ENCODE data around the gene DDX4.

DNA sequence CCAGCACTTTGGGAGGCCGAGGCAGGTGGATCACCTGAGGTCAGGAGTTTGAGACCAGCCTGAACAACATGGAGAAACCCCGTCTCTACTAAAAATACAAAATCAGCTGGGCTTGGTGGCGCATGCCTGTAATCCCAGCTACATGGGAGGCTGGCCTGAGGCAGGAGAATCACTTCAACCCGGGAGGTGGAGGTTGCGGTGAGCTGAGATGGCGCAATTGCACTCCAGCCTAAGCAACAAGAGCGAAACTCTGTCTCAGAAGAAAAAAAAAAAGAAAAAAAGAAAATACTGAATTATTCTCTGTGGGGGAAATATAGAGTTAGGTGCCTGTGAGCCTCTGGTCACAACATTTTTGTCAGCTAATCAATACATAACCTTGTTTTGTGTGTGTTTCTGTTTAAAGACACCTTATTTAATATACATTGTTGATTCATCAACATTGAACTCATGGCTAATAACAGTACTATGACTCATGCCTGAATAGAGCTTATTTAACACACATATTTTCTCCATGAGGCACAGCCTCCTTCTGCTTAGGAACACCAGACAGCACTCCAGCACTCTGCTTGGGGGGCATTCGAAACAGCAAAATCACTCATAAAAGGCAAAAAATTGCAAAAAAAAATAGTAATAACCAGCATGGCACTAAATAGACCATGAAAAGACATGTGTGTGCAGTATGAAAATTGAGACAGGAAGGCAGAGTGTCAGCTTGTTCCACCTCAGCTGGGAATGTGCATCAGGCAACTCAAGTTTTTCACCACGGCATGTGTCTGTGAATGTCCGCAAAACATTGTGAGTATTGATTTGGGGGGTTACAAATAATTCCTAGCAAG is 113.2 kb downstream of the DDX4 start, which contains the start of gene IL31RA:
- TF ChIP-seq SAFB2 (IDR thresholded peaks at IDR 0.05; ENCODE audit: borderline replicate concordance, low read depth, low read length, severe bottlenecking) (no peak), ZNF224 (CRISPR knock-in tag; IDR thresholded peaks at IDR 0.05) (no peak), ZFP36 (IDR thresholded peaks at IDR 0.05; ENCODE audit: low read depth, low read length, partially characterized antibody) (no peak), BRD4 (IDR thresholded peaks at IDR 0.05) (no peak), ATF7 (IDR thresholded peaks at IDR 0.05) (no peak), E2F3 (CRISPR knock-in tag; IDR thresholded peaks at IDR 0.05) (no peak), ZNF121 (CRISPR knock-in tag; conservative IDR thresholded peaks at IDR 0.05) (no peak), SMARCC2 (IDR thresholded peaks at IDR 0.05; ENCODE audit: low read depth) (no peak)
- TF ChIP-seq, protein P1, sequence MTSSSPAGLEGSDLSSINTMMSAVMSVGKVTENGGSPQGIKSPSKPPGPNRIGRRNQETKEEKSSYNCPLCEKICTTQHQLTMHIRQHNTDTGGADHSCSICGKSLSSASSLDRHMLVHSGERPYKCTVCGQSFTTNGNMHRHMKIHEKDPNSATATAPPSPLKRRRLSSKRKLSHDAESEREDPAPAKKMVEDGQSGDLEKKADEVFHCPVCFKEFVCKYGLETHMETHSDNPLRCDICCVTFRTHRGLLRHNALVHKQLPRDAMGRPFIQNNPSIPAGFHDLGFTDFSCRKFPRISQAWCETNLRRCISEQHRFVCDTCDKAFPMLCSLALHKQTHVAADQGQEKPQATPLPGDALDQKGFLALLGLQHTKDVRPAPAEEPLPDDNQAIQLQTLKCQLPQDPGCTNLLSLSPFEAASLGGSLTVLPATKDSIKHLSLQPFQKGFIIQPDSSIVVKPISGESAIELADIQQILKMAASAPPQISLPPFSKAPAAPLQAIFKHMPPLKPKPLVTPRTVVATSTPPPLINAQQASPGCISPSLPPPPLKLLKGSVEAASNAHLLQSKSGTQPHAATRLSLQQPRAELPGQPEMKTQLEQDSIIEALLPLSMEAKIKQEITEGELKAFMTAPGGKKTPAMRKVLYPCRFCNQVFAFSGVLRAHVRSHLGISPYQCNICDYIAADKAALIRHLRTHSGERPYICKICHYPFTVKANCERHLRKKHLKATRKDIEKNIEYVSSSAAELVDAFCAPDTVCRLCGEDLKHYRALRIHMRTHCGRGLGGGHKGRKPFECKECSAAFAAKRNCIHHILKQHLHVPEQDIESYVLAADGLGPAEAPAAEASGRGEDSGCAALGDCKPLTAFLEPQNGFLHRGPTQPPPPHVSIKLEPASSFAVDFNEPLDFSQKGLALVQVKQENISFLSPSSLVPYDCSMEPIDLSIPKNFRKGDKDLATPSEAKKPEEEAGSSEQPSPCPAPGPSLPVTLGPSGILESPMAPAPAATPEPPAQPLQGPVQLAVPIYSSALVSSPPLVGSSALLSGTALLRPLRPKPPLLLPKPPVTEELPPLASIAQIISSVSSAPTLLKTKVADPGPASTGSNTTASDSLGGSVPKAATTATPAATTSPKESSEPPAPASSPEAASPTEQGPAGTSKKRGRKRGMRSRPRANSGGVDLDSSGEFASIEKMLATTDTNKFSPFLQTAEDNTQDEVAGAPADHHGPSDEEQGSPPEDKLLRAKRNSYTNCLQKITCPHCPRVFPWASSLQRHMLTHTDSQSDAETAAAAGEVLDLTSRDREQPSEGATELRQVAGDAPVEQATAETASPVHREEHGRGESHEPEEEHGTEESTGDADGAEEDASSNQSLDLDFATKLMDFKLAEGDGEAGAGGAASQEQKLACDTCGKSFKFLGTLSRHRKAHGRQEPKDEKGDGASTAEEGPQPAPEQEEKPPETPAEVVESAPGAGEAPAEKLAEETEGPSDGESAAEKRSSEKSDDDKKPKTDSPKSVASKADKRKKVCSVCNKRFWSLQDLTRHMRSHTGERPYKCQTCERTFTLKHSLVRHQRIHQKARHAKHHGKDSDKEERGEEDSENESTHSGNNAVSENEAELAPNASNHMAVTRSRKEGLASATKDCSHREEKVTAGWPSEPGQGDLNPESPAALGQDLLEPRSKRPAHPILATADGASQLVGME (CRISPR knock-in tag; IDR thresholded peaks at IDR 0.05): no peak
- TF ChIP-seq, protein P2, sequence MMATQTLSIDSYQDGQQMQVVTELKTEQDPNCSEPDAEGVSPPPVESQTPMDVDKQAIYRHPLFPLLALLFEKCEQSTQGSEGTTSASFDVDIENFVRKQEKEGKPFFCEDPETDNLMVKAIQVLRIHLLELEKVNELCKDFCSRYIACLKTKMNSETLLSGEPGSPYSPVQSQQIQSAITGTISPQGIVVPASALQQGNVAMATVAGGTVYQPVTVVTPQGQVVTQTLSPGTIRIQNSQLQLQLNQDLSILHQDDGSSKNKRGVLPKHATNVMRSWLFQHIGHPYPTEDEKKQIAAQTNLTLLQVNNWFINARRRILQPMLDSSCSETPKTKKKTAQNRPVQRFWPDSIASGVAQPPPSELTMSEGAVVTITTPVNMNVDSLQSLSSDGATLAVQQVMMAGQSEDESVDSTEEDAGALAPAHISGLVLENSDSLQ (IDR thresholded peaks at IDR 0.05): no peak
- TF ChIP-seq, protein P3, sequence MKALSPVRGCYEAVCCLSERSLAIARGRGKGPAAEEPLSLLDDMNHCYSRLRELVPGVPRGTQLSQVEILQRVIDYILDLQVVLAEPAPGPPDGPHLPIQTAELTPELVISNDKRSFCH (CRISPR knock-in tag; IDR thresholded peaks at IDR 0.05): no peak
- TF ChIP-seq, protein P3 (tag; IDR thresholded peaks at IDR 0.05): no peak
